GM18907 (cell line): ENCODE measurements around the gene IGLON5.

Experiments used
- ATAC-seq: cut with Tn5 transposase; IDR thresholded peaks from one replicate; pipeline ENCODE4 v1.9.1; 2021; ENCODE audit warnings: mild to moderate bottlenecking, moderate library complexity; ENCODE audit not compliant: unreplicated experiment

IGLON5 gene

DNA sequence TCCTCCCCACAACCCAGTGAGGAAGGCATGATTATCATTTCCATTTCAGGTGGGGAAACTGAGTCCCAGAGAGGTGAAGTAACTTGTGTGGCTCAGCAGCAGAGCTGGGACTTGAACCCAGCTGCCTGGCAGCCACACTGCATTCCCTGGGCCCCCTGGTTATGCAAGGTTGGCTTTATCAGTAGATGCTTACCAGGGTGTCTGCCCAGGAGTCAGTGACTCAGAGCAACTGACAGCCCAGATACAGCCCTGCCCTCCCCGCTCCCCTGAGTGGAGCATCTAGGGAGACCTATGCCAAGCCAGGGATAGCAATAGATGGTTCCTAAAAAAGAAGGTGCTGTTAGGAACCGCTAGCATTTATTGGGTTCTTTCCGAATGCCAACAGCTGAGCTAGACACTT, 5.9 kb downstream of the IGLON5 start:
- no peak for ATAC-seq

DNA sequence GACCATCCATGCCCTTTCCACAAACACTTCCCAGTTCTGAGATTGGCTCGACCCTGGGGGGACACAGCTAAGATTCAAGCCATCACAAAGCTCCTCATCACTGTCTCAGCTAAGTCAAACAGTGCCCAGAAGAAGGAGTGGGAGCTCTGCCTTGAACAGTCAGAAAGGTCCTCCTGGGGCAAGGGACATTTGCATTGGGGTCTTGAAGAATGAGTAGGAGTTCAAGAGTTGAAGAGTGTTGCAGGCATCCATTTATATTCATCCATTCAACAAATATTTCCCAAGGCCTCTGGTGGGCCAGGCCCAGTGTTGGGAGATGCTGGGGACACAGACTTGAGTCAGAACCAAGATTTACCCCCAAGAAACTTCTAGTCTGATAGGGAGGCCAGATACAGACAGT, 6.5 kb downstream of the IGLON5 start:
- ATAC-seq, result no peak

DNA sequence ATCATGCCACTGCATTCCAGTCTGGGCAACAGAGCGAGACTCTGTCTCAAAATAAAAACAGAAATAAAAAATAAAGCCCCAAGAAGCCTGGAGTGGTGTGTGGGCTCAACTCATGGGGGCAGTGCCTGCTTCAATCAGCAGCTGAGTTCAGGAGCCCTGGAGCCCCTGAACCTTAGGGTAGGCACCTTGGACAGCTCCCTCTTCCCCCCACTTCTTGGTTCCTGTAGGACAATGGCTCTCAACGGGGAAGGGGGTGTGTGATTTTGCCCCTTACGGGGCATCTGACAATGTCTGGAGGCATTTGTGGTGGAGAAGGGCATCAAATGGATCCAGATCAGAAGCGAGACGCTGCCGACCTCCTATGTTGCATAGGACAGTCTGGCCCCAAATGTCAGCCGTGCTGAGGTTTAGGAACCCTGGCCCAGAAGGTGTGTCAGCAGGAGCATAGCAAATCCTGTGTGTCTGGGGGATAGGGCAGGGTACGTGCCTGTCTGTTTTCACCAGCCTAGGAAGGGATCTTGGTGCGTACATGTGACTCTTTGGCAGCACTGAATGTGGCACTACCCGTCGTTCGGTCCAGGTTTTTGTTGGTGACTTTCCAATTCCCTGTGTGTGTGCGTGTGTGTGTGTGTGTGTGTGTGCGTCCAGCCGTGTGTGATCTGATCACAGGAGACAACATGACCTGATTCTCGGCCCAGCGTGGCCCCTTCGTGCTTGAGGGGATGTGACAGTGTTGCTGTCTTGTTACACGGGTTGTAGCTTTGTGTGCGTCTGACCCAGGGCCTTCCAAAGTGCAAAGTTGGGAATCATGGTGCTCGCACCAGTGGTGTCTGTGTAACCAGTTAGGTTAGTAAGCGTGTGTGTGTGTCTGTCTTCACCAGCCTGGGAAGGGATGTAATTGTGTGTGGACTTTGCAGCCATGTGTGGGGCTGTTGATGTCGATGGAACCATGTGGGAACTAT, 7.5 kb downstream of the IGLON5 start:
- ATAC-seq, result no peak

DNA sequence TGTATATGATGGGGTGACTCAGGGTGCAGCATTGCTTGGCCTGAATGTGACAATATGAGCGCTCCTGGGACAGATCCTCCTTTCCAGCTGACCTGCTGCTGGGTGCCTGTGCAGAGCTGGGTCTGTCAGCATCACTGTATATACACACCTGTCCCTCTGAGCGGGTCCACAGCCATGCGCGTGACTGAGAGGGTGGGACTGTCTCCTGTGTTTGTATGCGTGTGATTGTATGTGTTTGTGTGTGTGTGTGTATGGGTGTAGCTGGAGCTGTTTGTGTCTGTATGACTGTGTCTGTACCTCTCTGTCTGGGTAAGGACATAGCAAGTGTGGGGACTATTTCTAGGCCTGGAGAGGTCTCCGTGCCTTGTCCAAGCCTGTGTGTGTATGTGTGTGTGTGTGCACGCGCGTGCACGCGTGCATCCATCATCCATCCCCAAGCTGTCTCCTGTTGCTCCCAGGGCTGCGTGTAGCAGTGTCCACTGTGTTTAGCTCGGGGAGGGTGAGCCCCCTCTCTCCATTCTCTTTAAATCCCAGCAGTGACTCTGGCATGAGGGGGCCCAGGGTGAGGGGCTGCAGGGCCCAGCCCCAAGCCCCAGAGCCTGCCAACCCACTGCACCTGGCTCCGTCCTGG, 8.3 kb downstream of the IGLON5 start:
- no peak for ATAC-seq

DNA sequence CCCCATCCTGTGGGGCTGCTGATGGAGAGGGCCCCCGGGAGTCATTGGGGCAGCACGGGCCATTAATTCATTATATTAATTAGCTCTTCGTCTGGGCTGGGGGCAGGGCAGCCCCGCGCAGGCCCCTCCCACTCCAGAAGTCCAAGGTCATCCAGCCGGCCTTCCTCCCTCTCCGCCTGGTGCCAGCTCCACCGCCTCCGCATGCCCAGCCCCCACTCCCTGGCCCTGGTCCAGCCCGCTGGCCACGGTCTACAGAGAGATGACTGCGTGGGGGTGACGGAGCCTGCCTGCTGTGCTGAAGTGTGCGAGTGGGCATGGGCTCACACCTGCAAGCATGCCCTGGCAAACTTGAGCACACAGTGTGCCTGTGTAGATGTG, 8.8 kb downstream of the IGLON5 start:
- no peak for ATAC-seq

DNA sequence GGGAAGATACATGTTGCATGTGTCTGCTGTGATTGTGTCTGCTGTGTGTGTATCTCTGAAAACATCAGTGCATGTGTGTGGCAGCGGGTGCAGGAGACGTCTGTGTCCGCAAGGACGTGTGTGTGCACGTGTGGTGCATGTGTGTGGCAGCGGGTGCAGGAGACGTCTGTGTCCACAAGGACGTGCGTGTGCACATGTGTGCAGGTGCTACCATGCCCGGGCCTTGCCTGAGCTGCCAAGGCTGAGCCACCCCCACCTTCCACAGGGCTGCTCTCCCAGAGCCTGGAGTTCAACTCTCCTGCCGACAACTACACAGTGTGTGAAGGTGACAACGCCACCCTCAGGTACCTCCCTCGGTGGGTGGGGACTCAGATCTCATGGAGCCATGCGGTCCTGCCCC, 10.4 kb downstream of the IGLON5 start:
- ATAC-seq, result no peak

DNA sequence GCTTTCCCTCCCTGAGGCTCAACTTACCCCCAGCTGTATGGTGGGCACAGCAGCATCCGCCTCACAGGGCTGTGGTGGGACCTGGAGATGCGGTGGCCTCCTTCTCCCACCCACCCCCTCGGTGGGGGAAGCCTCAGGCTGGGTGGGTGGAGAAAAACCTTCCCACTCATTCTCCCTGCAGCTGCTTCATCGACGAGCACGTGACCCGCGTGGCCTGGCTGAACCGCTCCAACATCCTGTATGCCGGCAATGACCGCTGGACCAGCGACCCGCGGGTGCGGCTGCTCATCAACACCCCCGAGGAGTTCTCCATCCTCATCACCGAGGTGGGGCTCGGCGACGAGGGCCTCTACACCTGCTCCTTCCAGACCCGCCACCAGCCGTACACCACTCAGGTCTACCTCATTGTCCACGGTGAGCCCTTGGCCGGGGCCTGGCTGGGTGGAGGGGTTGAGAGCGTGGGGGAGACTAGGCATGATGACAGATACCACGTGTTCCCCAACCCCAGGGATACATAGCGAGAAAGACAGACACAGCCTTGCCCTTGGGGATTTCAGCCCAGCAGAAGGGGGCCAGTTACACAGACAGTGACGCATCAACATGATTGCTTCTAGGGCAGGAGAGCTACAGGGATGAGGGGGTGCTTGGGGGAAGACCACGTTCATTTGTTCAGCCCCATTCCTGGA, 12.2 kb downstream of the IGLON5 start:
- ATAC-seq, result no peak

DNA sequence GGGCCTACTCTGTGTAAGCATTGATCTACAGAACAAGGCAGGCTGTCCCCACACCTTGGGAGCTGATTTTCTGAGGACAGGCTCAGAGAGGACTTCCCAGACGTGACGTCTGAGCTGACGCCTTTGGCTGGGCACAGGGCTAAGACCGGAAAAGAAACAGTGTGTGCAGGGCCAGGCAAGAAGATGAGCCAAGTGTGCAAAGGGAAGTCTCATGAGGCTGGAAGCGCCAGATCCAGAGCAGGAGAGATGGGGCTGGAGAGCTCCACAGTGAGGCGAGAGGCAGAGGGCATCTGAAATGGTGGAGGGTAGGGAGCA, 12.7 kb downstream of the IGLON5 start:
- ATAC-seq, result no peak

DNA sequence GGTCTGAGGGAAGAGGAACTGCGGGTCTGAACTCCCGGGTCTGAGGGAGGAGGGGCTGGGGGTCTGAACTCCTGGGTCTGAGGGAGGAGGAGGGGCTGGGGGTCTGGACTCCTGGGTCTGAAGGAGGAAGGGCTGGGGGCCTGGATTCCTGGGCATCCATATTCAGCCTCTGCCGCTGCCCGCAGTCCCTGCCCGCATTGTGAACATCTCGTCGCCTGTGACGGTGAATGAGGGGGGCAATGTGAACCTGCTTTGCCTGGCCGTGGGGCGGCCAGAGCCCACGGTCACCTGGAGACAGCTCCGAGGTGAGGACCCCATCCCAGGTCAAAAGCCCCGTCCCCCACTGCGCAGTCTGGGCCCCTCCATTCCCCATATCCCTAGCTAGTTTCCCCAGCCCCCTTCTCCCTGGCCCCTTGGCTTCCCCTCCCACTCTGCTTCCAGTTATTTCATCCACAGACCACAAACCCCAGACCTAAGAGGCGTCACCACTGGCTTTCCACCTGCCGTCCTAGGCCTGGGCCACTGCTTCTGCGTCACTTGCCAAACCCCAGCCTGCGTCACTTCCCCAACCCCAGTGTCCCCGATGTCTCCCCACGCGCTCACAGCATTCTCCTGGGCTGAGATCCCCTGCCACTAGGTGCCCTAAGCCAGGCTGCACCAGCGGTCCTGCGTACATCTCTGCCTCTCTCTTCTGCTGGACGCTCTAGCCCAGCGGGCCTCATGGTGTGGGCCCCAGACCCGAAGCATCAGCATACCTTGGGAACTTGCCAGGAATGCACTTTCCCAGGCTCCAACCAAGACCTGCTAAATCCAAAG, 13.9 kb downstream of the IGLON5 start:
- ATAC-seq, result no peak

DNA sequence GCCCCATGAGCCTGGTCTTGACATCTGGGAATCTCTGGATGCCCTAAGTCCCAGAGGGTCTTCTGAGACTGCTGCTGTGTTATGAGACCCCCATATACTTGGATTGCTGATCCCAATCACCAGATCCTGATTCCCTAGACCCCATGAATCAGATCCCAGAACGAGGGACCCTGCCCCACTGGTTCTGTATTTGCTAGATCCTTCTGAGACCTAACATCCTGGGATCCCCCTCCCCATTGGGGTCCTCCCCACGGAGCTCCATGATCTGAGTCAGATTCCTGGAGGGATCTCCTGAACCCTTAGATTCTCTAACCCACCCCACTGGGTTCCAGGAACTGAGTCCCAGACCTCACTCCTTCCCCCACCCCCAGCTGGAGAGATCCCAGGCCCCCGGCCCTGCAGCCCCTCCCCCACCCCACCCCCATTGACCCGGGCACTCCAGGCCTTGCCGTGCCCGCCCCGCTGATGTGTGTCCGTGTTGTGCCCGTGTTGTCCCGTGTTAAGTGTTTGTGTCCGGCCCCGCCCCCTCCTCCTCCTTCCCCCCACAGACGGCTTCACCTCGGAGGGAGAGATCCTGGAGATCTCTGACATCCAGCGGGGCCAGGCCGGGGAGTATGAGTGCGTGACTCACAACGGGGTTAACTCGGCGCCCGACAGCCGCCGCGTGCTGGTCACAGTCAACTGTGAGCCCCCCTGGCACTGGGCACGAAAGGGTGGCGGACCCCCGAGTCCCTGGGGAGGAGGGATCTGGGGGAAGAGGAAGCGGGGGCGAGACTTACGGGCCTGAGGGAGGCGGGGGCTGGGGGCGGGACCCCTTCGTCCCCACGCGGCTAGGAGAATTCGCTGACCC, 15.0 kb downstream of the IGLON5 start:
- ATAC-seq, result no peak

DNA sequence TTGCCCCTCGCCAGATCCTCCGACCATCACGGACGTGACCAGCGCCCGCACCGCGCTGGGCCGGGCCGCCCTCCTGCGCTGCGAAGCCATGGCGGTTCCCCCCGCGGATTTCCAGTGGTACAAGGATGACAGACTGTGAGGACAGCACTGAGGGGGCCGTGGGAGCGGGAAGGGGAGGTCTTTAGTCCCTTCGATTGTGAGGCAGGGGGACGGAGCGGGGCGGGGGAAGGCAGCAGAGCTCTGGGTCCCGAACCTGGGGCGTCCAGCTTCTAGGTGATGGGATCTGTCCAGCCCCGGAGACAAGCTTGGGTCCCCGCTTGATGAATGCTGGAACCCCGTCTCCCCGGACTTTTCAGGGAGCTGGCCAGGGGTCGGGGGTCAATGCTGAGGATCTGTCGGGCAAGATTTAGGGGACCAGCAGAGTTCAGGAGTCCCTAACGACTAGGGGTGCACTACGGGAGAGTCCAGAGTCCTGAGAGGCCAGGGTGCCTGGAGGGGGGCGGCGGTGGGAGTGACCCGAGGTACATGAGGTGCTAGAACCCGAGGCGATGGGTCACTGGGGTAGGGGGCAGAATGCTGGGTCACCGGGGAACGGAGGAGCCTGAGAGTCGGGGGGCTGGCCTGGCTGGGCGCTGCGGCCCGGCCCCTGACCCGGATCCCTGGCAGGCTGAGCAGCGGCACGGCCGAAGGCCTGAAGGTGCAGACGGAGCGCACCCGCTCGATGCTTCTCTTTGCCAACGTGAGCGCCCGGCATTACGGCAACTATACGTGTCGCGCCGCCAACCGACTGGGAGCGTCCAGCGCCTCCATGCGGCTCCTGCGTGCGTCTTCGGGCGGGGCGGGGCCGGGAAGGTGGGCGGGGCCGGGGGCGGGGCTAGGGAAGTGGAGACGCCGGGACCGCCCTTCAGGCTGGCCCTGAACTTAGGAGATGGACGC, 15.9 kb downstream of the IGLON5 start:
- no peak for ATAC-seq

DNA sequence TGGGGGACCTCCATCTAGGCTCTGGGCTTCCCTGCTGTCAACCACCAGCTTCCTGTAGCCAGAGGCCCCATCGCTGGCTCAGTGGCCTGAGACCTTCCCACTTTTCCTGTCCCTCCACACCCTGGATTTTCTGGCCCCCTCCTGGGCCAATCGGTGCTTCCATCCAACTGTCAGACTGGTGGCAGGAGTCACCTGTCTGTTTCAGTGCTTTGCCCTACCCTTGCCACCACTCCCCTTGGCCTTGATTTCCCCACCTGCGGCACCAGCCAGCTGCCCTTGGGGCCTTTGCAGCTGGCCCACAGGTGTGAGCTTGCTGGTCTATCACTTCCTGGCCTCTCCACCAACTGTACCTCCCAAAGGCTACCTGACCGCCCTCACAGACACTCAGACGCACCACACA, 18.0 kb downstream of the IGLON5 start:
- no peak for ATAC-seq

DNA sequence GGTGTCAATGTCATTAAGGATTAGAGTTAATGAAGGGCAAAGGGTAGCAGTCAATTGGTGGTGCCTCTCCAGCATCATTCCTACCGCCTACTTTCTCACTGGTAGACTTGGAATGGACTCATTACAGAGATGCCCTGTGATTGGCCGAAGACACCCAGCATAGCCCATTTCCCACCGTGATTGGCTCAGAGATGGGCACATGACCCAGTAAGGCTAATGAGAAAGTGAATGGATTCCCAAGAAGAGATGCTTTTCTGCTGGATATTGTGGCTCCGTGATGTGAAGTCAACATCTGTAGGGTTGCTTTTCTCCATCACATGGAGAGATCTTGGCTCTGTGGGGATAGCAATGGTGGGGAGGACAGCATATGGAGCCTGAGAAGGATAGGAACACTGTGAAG, 18.9 kb downstream of the IGLON5 start:
- ATAC-seq, result no peak

DNA sequence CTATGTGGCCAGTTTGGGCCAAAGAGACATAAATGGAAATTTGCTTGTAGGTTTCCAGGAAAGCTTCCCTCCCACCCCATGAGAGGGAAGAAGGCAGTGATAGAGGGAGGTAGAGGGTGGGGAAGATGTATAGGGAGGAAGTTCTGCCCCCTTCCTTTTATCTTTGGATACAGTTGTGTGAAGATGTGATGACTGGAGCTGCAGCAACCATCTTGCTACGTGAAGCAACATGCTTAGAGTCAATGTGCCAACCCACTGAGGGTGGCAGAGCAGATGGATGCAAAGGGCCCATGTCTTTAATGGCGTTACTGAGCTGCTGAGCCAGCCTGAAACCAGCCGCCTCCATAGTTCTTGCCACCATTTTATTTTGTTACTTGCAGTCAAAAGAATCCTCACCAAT, 19.7 kb downstream of the IGLON5 start:
- ATAC-seq, result no peak

DNA sequence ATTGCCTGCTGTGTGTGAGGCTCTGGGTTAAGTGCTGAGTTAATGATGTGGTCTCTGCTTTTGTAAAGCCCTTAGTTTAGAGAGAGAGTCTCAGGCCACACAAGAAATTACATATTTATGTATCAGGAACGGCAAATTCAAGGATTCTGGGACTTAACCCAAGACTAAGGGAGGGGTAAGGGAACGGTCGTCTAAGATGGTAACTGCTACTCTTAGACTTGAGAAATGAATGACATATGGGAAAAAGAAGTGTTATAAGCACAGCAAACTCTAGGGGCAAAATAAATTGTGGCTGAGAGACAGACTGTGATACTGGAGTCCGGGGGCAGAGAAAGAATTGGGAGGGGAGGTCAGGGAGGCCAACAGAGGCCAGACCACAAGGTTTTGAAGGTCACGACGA, 20.3 kb downstream of the IGLON5 start:
- ATAC-seq, result no peak

DNA sequence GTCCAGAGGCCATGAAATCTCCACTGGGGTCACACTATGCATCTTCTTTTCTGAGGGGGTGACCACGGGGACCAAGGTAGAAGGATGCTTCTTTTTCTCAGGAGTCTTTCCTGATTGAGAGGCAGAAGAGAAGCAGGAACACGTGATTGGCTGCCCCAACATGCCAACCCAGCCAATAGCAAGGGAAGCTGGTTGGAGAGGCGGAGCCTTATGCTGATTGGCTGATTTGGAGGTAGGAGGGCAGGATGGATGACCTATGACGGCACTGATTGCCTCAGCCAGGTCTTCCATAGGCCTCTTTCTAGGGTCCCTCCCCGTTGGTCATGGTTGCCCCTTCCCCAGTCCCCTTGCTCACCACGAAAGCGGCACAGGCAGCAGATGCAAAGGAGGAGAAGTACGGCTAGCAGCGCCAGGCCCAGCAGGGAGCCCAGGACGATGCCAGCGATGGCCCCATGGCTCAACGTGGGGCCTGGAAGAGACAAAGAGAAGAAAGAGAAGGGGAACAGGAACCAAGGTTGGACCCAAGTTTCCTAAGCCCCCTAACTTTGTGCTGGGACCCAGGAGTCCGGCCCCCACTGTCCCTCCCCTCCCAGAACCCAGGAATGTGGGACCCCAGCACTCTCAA, 22.5 kb downstream of the IGLON5 start:
- ATAC-seq, result no peak

DNA sequence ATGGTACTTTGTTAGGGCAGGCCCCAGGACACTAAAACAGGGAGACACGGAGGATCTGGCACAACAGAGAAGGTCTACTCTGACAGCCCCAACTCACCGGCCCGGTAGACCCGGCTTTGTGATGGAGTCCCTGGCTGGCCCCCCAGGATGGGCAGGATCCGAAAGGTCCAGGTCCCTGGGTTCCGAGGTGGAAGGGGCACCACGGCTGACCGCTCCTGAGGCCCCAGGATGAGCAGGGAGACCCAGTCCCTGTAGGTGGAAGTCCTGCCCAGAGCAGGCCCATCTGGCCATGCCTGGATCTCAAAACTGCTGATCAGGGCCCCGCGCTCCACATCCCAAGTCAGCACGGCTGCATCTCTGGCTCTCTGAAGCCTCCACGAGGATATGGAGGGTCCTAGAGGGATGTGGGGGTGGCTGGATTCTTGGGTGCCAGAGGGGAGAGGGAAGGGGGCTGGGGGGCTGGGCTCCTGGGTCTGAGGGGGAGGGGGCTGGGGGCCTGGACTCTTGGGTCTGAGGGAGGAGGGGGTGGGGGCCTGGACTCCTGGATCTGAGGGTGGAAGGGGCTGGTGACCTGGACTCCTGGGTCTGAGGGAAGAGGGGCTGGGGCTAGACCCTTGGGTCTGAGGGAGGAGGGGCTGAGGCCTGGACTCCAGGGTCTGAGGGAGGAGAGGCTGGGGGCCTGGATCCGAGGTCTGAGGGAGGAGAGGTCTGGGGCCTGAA, 25.9 kb downstream of the IGLON5 start:
- no peak for ATAC-seq
